Upper lobe of right lung (tissue), 1 donor: ENCODE results near the gene MAGEB1. TPM values are rescaled to one million over a fixed set of nuclear protein-coding genes. Genes with fewer than 3 reads are reported as not detected.

ENCODE experiments used
- ATAC-seq: fragments of 200-7000 bp; cut with Tn5 transposase; one replicate; pipeline ENCODE4 v1.9.1; 2020; ENCODE audit warnings: mild to moderate bottlenecking, moderate library complexity
- DNase-seq: peaks from one replicate; pipeline ENCODE4 v3.0.0-alpha.2; 2020
- H3K27ac ChIP-seq: fragments of 200-600 bp; one replicate; pipeline ENCODE4 v1.8.0; 2022
- H3K27me3 ChIP-seq: fragments of 200-600 bp; one replicate; pipeline ENCODE4 v1.8.0; 2022; ENCODE audit warnings: mild to moderate bottlenecking
- H3K36me3 ChIP-seq: fragments of 200-600 bp; one replicate; pipeline ENCODE4 v1.8.0; 2022
- H3K4me1 ChIP-seq: fragments of 200-600 bp; one replicate; pipeline ENCODE4 v1.8.0; 2022
- H3K4me3 ChIP-seq: fragments of 200-600 bp; one replicate; pipeline ENCODE4 v1.8.0; 2022; ENCODE audit warnings: mild to moderate bottlenecking
- H3K9me3 ChIP-seq: fragments of 200-600 bp; one replicate; pipeline ENCODE4 v1.8.0; 2022
- CTCF ChIP-seq: fragments of 200-600 bp; IDR thresholded peaks from one replicate; pipeline ENCODE4 v1.8.0; 2022; ENCODE audit warnings: antibody characterized with exemption
- intact Hi-C: fragments of 100-400 bp; cut with DNase I; formaldehyde crosslinking; loops from one replicate; pipeline ENCODE4 v1.11.0; 2022
- total RNA-seq: library from RNA; stranded (reverse); fragmentation: NEBNext Ultra II Directional; extraction: Animal tissue kit (Norgen Biotek cat#: 25700); gene quantifications from one replicate; pipeline ENCODE4 v1.2.1, GENCODE V29; 2021
- donor health status: DM: no; HTN: yes; CAD: no; lungs with severe emphysema.

MAGEB1 gene
- total RNA-seq, 1 donor from 2014 or later, result not detected

- DNase-seq, result no peak
- Histone ChIP-seq H3K4me3 (no peak overlapping the region), H3K36me3 (no peaks in the 10 kb centered on the region), H3K4me1 (no peaks in the 10 kb centered on the region), H3K27ac (no peak overlapping the region), H3K27me3 (no peaks in the 10 kb centered on the region), H3K9me3 (no peaks in the 10 kb centered on the region)
- intact Hi-C loops, result no loop called here
- TF ChIP-seq CTCF, result no peak
- ATAC-seq, result no peak
These were observed 26.3 kb upstream of the MAGEB1 start for GRCh38 chrX:30220661-30221060.

DNA sequence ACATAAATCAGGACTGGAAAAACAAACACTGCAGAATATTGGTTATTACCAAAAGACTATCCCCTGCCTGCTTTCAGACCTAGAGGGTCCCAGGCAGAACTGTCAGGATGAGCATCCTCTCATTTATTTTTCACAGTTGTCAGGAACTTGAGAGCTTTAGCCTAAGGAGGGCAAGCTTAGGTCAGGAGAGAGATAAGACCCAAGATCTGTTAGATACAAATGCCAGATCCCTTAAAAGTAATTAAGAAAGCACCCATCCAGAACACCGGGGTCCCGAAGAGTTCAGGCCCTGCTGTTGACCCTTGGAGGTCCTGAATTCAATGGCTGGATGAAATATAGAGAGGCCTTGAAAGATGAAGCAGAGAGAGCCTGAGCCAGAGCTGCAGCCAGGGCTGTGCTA lies 22.4 kb upstream of the MAGEB1 start:
- Histone ChIP-seq H3K4me1 (no peaks in the 10 kb centered on the region), H3K9me3 (no peaks in the 10 kb centered on the region), H3K4me3 (no peak overlapping the region), H3K36me3 (no peaks in the 10 kb centered on the region), H3K27me3 (no peaks in the 10 kb centered on the region), H3K27ac (no peak overlapping the region)
- no peak for TF ChIP-seq CTCF
- intact Hi-C loops, result no loop called here
- ATAC-seq (no peak), DNase-seq (no peak)

DNA sequence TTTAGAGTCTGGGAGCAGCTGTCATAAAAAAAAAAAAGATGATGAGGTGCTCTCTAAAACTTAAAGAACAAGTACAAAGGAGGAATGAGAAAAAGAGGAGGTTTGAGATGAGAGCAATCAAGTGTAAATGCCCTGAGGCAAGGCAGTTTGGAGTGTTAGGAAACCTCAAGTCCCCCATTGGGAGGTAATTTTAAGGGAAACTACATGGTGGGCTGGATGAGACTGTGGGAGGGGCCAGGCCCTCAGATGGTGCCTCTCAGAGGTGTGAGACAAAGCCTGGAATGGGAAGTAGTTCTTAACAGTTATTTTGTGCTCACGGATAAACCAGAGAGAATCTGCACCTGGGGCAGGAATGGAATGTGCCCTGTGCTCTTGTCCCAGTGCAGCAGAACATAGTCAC lies 18.4 kb upstream of the MAGEB1 start:
- ATAC-seq, result no peak
- no peaks in the 10 kb centered on the region for H3K36me3 ChIP-seq
- H3K27me3 ChIP-seq, result no peaks in the 10 kb centered on the region
- no peak for TF ChIP-seq CTCF
- no peak for DNase-seq
- H3K4me3 ChIP-seq, result no peak overlapping the region
- no peak overlapping the region for H3K27ac ChIP-seq
- no peaks in the 10 kb centered on the region for H3K4me1 ChIP-seq
- intact Hi-C loops, result no loop called here
- no peaks in the 10 kb centered on the region for H3K9me3 ChIP-seq

GRCh38 chrX:30230395-30230794 lies 16.6 kb upstream of the MAGEB1 start, which contains the start of gene MAGEB3:
Gene MAGEB3, plus strand, starts transcription at chrX:30230657. Its CDS starts 5,268 bp downstream, at chrX:30235925.
- DNase-seq, result no peak
- intact Hi-C loops, result no loop called here
- ATAC-seq, result no peak
- H3K4me3 ChIP-seq, result no peak within 1 kb of the TSS
- no peaks in the 10 kb centered on the region for H3K9me3 ChIP-seq
- H3K36me3 ChIP-seq, result no peaks in the 10 kb centered on the region
- TF ChIP-seq CTCF, result no peak
- no peak within 1 kb of the TSS for H3K27ac ChIP-seq
- no peaks in the 10 kb centered on the region for H3K4me1 ChIP-seq
- no peaks in the 10 kb centered on the region for H3K27me3 ChIP-seq

DNA sequence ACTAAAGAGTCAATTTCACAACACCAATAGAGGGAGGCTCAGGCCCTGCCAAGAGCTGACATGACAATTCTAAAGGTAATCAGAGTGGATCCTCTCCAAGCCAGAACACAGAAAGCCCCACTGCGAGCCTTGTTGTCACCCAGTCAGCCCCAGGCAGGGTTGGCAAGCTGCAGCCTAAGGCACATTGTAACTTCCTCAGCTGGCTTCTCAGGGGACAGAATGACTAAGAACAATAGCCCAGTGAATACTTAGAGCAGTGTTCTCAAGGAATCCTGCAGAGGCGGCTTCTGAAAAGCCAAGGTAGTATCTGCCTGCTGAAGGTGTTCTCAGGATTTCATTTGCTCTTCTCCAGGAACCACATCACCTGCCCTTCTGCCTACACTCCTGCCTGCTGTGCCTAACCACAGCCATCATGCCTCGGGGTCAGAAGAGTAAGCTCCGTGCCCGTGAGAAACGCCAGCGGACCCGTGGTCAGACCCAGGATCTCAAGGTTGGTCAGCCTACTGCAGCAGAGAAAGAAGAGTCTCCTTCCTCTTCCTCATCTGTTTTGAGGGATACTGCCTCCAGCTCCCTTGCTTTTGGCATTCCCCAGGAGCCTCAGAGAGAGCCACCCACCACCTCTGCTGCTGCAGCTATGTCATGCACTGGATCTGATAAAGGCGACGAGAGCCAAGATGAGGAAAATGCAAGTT lies 5.1 kb upstream of the MAGEB1 start, which contains the start of gene MAGEB4:
Gene MAGEB4 (plus strand): TSS at position 277 of the 692 bp plus-strand sequence. CDS start 136 bp downstream, at position 413.
- Histone ChIP-seq H3K4me3 (no peak within 1 kb of the TSS), H3K9me3 (no peaks in the 10 kb centered on the region), H3K4me1 (no peaks in the 10 kb centered on the region), H3K27ac (no peak within 1 kb of the TSS), H3K27me3 (no peaks in the 10 kb centered on the region), H3K36me3 (no peaks in the 10 kb centered on the region)
- ATAC-seq (no peak), DNase-seq (no peak)
- no peak for TF ChIP-seq CTCF
- intact Hi-C loops, result no loop called here
